SH-SY5Y (cell line): ENCODE measurements around the gene KPTN.

Experiments
- GATA2 ChIP-seq: IDR thresholded peaks from 2 replicates; pipeline ENCODE4 v1.6.1; 2011; ENCODE audit warnings: mild to moderate bottlenecking, low read depth, low read length
- GATA3 ChIP-seq: IDR thresholded peaks from 2 replicates; pipeline ENCODE4 v1.6.1; 2011; ENCODE audit warnings: low read depth, mild to moderate bottlenecking, low read length, moderate library complexity

DNA sequence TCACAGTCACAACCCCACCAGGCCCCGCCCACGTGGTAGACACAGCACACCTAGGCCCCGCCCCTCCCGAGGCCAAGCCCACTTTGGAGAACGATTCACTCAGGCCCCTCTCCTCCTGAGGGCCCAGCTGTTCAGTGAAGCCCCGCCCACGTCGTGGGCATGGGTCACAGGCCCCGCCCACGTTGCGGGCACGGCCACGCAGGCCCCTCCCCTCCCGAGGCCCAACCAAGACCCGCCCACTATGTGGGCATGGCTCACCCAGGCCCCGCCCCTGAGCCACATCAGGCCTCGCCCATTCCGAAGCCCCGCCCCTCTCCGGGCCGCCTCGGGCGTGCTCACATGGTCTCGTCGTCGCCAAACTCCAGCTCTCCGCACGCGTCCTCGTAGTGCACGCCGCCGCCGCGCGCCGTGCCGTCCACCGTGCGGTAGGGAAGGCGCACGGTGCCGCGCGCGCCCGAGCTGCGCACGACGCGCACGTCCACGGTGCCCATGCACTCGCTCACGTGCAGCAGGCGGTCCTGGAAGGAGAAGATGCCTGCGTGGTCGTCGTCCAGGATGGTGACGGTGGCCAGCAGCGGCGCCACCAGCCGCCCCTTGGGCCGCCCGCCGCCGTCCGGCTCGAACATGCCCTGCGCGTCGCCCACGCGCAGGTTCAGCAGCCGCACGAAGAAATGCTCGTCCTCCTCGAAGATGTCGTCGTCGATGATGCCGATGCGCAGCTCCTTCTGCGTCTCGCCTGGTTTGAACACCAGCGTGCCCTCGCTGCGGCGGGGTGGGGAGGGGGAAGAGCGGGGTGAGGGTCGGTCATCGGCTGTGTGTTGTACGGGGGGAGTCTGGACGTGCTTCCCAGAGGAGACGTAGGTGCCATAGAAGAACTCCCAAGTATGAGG is 36.3 kb downstream of the KPTN start:
- TF ChIP-seq GATA2 (no peak), GATA3 (no peak)
